ENCODE results near the gene DIAPH2.

DNA sequence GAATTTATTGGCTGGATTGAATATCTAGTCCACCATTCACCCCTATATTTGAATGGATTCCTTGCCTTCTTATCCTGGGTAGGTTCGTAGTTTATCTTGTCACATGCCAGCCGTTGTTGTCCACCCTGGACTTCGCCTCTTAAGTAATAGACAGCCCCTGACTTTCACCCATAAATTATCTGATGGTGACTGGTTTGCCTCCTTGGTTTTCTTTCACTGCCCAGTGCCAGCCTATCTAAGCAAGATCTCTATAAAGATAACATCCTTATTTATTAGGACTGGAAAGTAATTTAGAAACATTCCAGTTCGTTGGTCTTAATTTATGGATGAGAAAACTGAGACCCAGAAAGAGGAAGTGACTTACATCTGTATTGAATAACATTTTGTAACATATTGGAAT, 609.4 kb downstream of the DIAPH2 start:
- no peak for TF ChIP-seq POLR2AphosphoS5 (IDR thresholded peaks at IDR 0.05; ENCODE audit: low read depth, low read length)
- no peak for TF ChIP-seq POLR2A (IDR thresholded peaks at IDR 0.05; ENCODE audit: low read depth, low read length)

All from GM12891 (cell line).